Iris pigment epithelial cell (primary cell): ENCODE data around the gene ARHGAP40.

Source experiments
- DNase-seq: peaks from one replicate; pipeline ENCODE4 v3.0.0-alpha.2; 2011; ENCODE audit warnings: low read depth

ARHGAP40 gene

GRCh38 chr20:38651562-38651961, 50.0 kb downstream of the ARHGAP40 start:
- no peak for DNase-seq

DNA sequence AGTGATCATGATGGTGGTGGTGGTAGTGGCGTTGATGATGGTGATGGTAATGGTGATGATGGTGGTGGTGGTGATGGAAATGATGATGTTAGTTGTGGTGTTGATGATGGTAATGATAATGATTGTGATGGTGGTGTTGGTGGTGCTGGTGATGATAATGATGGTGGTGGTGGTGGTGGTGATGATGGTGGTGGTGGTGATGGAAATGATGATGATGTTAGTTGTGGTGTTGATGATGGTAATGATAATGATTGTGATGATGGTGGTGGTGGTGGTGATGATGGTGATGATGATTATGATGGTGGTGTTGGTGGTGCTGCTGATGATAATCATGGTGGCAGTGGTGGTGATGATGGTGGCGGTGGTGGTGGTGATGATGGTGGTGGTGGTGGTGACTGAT, 51.4 kb downstream of the ARHGAP40 start:
- no peak for DNase-seq

GRCh38 chr20:38657390-38657789, 55.8 kb downstream of the ARHGAP40 start:
- DNase-seq = no peak

- DNase-seq = peak; percentile 24
Measured at GRCh38 chr20:38658879-38659596, 57.4 kb downstream of the ARHGAP40 start.

- no peak for DNase-seq
Measured at GRCh38 chr20:38659597-38659880, 57.9 kb downstream of the ARHGAP40 start.

DNA sequence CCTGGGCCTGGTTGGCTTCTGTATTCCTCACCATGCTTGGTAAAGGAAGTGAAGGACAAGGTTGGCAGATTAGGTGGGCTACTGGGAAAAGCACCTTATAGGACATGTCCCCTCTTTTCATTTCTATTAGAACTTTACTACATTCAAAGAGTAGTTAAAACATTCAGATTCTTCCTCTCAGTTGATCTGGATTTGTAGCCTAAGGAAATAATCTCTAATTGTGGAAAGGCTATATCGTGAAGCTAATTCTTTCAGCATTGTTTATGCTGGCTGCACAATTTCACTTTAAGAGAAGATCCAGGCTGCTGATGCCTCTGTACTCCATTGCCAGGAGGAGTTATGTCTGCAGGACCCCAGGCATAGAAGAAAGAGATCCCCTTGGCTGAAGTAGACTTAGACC, 58.8 kb downstream of the ARHGAP40 start:
- DNase-seq = no peak

GRCh38 chr20:38663660-38664059, 62.1 kb downstream of the ARHGAP40 start:
- no peak for DNase-seq

GRCh38 chr20:38664284-38664683, 62.7 kb downstream of the ARHGAP40 start:
- DNase-seq = no peak

DNA sequence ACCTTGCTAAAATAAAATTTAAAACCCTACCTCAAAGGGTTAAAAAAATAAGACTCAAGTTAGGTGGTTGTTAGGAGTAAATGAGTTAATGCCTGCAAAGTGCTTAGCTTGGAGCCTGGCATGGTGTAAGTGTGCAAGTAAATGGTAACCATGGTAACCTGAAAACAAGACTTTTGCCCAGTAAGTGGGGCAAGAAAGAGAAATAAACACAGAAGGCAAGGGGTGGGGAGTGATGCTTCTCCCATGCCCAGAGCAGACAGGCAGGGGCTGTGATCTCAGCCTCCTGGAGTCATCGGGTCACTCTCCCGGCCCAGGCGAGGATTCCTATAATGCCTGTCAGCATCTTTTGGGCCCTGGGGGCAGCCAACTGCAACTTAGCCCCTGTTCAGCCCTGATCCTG, 63.5 kb downstream of the ARHGAP40 start:
- DNase-seq = no peak

DNA sequence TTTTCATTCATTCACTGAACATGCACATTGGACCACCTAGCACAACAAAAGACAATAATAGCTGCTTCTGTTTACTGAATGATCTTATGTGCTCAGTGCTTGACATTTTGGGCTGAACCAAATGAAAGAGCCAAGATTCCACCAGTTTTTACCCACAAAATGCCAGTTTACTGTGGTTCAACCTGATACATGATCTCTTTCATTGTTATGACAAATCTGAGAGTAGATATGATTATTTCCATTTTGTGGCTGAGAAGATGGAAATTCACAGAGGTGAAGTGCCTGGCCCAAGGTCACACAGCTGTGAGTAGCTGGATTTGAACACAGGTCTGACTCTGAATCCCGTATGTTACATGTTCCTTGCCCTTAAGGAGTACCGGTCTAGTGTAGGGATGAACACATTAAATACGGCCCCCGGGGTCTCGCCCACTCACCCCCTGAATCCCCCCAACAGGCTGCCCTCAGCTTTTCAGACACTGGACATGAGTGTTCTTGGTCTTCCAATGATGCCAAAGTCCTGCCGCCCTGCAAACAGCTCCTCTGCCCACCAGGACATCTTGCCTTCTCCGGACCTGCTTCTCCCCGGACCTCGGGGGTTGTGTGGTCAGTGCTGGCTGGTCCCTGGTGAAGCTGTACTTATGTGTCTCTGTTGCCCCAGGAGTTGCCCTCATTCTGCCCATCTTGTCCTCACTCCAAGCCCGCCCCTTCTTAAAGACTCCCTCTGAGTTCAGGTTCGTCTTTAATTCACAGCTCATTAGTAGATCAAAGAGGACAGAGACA, 64.1 kb downstream of the ARHGAP40 start:
- no peak for DNase-seq

- no peak for DNase-seq
Measured at GRCh38 chr20:38667417-38667956, 65.9 kb downstream of the ARHGAP40 start.

GRCh38 chr20:38669688-38670087, 68.1 kb downstream of the ARHGAP40 start:
- DNase-seq = no peak

DNA sequence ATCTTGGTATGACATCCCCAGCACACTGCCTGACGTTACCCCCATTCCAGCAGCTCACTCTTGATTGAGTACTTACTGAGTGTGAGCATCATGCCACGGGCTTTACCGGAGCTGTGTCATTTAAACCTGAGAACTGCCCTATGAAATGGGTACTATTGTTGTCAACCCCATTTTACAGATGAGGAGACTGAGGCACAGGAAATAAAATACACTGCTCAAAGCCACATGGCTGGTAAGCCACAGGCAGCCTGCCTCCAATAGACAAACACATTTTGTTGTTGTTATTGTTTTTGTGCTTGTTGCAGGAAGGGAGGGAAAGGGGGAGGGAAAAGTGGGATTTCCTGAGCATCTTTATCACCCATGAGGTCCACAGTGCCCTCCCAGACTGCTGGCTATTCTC, 69.2 kb downstream of the ARHGAP40 start:
- no peak for DNase-seq

GRCh38 chr20:38671186-38671585, 69.6 kb downstream of the ARHGAP40 start:
- DNase-seq = no peak

DNA sequence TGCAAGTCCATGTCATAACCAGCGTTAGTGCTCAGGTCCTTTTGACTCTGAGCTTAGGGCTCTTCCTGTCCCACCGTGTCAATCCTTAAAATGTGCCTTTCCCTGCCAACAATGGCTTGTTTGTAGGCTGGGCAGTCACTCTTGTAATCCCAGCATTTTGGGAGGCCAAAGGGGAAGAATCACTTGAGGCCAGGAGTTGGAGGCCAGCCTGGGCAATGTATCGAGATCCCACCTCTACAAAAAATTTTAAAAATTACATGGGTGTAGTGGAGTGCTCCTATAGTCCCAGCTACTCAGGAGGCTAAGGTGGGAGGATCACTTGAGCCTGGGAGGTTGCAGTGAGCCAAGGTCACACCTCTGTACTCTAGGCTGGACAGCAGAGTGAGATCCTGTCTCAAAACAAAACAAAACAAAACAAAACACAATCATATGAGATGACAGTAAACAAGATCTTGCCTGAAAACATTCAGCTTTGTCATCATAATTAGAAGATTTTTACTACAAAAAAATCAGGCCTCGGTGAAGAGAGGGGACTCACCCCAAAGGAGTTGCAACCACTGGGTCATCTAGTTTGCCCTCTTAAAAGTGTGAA, 70.2 kb downstream of the ARHGAP40 start:
- no peak for DNase-seq

GRCh38 chr20:38672504-38672903, 70.9 kb downstream of the ARHGAP40 start:
- no peak for DNase-seq

GRCh38 chr20:38673261-38673660, 71.7 kb downstream of the ARHGAP40 start:
- DNase-seq = no peak

DNA sequence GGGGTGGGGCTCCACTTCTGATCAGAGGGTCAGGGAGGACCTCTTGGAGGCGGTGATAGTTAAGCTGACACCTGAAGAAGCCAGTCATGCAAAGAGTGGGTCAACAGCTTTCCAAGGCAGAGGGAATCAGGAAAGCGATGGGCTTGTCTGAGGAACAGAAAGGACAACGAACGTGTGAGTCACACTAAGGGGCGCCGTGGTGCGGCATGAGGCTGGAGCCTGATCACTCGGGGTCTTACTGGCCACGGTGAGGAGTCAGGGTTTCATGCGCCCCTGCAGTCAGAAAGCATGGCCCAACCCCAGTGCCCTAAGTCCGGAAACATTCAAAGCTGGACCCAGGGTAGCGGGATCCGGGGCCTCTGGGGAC, 72.1 kb downstream of the ARHGAP40 start:
- DNase-seq = peak; percentile 20

DNA sequence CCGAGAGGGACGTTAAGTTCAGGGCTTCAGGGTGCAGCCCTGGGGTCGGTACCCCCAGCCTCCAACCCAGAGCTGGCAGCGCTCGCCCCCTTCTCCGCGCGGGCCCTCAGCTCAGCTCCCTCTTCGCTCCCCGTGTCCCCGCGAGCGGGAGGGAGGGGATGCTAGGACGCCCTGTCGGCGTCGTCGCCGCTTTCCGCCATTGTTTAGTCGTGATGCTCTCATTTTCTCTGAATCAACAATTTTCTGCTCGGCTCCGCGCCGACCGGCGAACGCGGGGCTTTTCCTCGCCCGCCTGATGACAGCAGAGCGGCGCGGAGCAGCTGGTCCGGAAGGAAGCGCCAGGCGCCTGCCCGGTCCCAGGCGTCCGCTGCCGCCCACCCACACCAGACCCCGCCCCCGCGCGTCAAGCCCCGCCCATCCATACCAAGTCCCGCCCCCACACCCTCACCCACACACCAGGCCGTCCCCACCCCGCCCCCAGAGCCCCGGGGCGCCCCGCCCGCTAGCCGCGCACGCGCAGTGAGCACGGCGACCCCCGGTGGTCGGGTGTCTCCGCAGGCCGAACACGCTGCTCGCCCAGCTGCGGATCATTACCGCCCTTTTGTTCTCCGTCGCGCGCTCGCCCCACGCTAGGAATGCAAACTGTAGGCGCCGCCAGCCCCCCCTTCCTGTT, 72.6 kb downstream of the ARHGAP40 start:
- DNase-seq = peak; percentile 60

DNA sequence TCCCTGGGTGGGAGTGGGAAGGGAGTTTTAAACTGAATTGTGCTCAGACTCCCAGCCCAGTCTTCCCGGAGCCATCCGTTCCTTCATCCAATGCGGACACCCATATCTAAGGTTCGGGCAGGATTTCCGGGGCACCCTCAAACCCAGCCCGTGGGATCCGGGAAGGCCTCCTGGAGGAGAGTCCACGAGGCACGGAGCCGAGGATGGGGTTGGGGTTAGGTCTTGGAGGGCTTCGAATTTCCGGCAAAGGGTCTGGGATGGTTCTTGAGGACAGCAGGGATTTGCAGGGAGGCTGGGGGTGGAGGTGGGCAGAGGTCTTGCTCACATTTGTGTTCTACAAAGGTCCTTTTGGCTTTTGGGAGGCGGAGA, 73.1 kb downstream of the ARHGAP40 start:
- no peak for DNase-seq

DNA sequence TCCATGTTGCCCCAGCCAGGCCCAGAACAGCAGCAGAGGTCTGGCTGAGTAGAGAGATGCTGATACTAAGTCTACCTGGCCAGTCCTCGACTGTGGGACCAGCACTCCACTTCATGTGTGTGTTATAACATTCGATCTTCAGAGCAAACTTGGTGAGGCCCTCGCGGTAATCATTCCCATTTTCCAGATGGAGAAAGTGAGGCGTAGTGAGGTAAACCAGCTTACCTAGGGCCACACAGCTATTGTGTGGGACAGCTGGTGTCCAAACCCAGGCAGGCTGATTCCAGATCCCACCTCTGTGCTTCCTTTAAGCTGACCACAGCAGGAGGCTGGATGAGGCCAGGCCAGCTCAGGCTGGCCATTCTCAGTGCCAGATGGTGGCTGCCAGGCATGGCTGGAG, 75.0 kb downstream of the ARHGAP40 start:
- no peak for DNase-seq

DNA sequence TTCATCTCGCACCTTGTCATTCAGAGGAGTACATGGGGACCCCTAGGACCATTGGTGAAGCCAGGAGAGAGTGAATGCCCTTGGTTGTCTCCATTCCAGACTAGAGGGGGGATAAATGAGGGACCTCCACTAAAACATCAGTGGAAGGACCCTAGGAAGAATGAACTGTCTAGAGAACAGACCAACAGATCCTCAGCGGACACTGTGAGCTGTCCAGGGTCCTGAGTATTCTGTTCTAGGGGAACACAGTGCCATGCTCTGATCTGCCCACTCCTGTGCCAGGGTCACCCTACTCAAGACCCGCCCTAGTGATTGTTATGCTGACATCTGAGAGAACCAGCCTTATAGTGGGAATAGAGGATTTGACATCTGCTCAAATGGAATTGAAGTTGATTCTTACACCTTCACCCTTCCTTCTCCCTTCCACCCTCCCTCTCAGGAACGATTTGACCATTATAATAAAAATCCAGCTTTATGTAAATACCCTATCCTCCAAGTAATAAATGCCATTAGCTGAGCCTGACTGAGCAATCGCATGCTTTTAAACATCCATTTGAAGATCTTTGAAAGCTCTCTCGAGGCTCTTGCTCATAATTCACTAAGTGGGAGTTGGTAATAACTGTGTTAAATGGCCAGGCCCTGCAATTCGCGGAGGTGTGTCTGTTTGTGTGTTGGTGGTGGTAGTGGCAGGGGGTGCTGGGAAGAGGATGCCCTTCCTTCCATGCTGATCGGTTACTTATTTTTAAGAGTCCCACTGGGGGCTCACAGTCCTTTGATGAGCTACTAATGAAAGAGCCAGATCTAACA, 79.1 kb downstream of the ARHGAP40 start:
- DNase-seq = peak; percentile 28
